Transverse colon (tissue), 3 donors: ENCODE measurements around the gene RAPGEFL1.

Experiments
- EP300 ChIP-seq: sonication (generic); formaldehyde crosslinking; IDR thresholded peaks from one replicate; pipeline ENCODE4 v1.6.1; 2017; ENCODE audit warnings: antibody characterized with exemption, low read depth
- POLR2A ChIP-seq: fragments of 450-650 bp; IDR thresholded peaks from one replicate; pipeline ENCODE4 v1.6.1; 2016; ENCODE audit warnings: antibody characterized with exemption, mild to moderate bottlenecking, moderate library complexity
- TF ChIP-seq, protein P1 (sequence below), 5 experiments: fragments of 200-600 bp in 3 of 5; fragments of 450-650 bp in 2 of 5; sonication (generic) in 3 of 5; IDR thresholded peaks; 1 replicate in 2 of 5; 2 replicates in 3 of 5; pipeline ENCODE4 v1.5.1; 2016 to 2017; ENCODE audit warnings: antibody characterized with exemption in 5 of 5, inconsistent platforms in 3 of 5, mild to moderate bottlenecking in 2 of 5, moderate library complexity in 1 of 5

DNA sequence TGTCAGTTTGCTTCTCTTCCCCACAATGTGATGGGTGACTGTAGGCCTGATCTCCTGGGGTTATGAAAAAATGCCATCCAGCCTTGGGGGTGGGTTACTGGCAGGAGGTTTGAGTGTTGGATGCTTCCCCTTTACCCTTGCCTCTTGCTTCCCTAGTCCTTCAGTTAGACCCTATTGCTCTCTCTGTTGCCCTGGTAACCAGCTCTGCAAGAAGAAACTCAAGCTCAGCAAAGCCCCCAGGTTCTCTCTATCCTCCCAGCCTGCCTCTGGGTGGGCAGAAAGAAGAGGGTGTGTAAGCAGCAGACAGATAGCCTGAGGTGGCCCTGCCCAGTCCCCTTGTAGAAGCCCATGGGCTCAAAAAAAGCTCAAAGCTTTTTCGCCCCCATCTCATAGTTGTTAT is 2.8 kb upstream of the RAPGEFL1 start:
- TF ChIP-seq EP300 (no peak), POLR2A (no peak)
- TF ChIP-seq, protein P1, sequence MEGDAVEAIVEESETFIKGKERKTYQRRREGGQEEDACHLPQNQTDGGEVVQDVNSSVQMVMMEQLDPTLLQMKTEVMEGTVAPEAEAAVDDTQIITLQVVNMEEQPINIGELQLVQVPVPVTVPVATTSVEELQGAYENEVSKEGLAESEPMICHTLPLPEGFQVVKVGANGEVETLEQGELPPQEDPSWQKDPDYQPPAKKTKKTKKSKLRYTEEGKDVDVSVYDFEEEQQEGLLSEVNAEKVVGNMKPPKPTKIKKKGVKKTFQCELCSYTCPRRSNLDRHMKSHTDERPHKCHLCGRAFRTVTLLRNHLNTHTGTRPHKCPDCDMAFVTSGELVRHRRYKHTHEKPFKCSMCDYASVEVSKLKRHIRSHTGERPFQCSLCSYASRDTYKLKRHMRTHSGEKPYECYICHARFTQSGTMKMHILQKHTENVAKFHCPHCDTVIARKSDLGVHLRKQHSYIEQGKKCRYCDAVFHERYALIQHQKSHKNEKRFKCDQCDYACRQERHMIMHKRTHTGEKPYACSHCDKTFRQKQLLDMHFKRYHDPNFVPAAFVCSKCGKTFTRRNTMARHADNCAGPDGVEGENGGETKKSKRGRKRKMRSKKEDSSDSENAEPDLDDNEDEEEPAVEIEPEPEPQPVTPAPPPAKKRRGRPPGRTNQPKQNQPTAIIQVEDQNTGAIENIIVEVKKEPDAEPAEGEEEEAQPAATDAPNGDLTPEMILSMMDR (IDR thresholded peaks at IDR 0.05) = no peak
